NCI-H69 (cell line): Measurements from ENCODE around the gene MRPS27.

ENCODE experiments used
- DNase-seq: peaks from one replicate; lab custom pipeline; 2025; lab: John Stamatoyannopoulos, UW

Gene MRPS27

GRCh38 chr5:72290356-72291133 lies 29.5 kb downstream of the MRPS27 start:
- no peak for DNase-seq

DNA sequence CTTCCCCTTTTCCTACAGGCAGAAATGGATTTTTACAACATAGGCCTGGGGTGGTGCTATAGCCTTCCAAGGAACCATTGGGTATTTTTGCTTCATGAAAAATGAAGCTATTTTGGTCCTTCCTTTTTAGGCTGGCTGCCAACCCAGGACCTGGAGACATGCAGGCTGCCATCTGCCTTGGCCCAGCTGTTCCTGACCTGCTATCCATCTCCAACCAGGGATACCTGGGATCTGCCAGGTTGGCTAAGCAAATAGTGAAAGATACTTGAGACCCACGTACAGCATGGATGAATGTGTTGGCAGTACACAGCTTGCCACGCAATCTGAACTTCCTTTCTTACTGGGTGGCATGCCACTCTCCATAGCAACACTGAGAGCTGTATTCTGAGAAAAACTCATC lies 31.1 kb downstream of the MRPS27 start:
- peak; percentile 99 for DNase-seq

- DNase-seq, result no peak
Measured at GRCh38 chr5:72286798-72287197, 33.2 kb downstream of the MRPS27 start.

- DNase-seq, result no peak
Measured at GRCh38 chr5:72285424-72285821, 34.6 kb downstream of the MRPS27 start.

GRCh38 chr5:72284559-72285423 lies 35.2 kb downstream of the MRPS27 start:
- DNase-seq, result no peak

GRCh38 chr5:72283358-72283757 lies 36.7 kb downstream of the MRPS27 start:
- no peak for DNase-seq

DNA sequence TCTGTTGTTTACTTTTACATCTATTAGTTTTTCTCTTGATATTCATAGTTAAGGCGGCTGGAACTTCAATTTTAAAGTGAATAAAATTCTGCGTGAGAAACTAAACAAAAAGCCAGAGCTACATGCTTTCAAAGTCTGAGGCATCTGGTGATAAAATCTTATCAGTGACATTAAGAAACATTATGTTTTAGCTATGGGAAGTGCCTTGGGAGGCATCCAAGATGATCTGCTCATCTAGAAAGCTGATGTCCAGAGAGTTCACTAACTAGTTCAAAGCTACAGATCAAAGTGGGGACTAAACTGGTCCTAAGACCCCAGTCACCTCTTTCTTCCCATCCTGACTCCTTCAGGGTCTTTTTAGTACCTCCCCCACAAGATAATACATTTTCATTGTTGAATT lies 37.2 kb downstream of the MRPS27 start:
- no peak for DNase-seq

DNA sequence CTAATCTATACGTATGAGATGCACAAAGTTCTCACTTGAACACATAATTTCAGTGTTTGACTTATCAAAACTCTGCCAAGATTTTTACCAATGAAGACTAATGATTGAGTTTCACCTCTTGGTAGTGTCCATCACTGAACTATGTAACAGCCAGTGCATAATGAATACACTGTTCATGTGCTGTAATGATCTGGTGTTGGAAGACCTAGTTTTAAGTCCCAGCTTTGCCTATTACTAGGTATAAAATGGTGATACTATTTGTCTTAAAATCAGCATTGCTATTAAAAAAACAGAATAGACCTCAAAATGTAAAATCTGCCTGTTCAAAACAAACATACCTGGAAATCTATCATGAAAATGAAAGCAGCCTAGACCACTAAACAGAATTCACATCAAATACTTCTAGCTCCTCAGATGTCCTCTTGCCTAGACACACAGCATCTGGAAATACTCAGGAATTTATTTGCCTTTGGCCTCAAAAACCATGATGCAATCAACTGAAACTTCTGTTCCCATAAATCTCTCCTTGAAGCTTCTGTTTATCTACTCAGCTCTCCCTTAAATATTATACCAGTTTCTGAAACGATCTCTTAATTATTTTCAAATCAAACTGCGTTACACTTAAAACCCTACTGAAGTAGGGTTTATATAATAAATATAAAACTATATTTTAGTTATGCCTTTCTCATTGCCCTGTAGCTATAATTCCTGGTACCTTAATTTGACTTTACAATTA lies 38.1 kb downstream of the MRPS27 start:
- DNase-seq, result peak; percentile 77

DNA sequence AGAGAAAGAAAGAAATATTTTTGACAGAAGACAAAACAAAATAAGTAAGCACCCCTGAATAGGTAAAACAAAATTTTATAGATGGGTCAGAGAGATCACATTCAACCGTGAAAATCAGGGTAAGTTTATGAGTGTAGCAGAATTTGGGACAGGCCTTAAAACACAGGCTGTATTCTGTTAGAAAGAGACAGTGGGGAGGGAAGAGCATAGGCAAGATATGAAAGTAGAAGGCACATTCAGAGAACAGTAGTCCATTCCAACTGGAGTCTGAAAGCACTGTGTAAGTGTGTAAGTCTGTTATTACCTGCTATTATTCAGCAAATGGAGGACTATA lies 38.6 kb downstream of the MRPS27 start:
- no peak for DNase-seq

DNA sequence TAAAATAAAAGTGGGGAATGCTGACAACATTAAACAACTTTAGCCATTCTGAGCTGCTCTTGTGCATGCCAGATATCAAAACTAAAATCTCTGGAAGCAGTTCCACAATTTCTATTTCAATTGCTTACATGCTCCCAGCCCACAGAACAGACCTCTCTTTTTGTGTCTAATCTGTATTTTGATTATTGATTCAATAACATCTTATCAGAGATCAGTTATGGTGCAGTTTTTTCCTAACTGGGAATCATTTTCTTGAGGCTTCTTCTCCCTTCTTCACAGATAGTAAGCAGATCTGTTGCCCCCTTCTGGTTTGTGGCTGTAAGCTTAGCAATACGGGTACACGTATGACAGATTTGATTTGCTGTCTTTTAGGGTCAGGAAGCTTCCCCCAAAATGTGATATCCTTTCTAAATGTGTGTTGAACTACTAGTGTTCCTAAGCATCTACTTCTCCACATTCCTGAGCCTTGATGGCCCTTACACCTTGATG lies 39.4 kb downstream of the MRPS27 start:
- peak; percentile 49 for DNase-seq

DNA sequence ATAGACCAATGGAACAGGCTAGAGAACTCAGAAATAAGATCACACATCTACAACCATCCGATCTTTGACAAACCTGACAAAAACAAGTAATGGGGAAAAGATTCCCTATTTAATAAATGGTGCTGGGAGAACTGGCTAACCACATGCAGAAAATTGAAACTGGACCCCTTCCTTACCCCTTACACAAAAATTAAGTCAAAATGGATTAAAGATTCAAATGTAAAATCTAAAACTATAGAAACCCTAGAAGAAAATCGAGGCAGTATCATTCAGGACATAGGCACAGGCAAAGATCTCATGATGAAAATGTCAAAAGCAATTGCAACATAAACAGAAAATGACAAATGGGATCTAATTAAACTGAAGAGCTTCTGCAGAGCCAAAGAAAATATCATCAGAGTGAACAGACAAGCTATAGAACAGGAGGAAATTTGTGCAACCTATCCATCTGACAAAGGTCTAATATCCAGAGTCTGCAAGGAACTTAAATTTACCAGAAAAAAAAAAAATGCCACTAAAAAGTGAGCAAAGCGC lies 43.8 kb downstream of the MRPS27 start:
- no peak for DNase-seq

GRCh38 chr5:72273547-72273946 lies 46.5 kb downstream of the MRPS27 start:
- no peak for DNase-seq

DNA sequence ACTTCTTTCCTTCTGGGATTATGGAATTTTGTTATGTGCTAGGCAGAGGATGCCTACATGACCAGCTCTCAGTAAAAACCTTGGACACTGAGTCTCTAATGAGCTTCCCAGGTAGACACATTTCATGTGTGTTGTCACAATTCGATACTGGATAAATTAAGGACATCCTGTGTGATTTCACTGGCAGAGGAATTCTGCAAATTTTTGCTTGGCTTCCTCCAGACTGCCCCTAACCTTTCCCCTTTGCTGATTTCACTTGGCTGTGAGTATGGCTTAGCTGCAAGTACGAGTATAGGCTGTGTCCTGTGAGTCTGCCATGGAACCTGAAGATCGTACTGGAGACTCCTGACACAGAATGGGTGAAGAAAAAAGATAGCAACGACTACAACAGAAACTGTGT lies 47.6 kb downstream of the MRPS27 start:
- no peak for DNase-seq

DNA sequence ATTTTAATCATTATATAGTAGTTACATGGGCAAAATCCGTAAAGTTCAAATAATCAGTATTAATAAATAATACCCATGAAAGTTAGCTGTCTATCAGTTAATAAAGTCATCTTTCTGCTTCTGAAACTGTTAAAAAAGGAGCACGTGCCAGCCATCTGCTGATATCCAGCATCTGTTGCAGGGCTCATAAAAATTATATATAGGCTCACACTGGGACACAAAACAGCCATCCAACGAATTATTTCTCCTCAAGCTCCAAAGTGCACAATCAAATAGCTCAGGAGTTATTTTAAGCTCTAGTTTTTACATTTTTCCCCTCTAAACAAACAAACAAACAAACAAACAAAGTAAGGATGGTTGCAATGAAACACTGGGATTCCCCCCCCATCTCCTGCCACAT lies 48.3 kb downstream of the MRPS27 start:
- DNase-seq, result no peak

- DNase-seq, result no peak
Measured at GRCh38 chr5:72270037-72270436, 50.0 kb downstream of the MRPS27 start.

DNA sequence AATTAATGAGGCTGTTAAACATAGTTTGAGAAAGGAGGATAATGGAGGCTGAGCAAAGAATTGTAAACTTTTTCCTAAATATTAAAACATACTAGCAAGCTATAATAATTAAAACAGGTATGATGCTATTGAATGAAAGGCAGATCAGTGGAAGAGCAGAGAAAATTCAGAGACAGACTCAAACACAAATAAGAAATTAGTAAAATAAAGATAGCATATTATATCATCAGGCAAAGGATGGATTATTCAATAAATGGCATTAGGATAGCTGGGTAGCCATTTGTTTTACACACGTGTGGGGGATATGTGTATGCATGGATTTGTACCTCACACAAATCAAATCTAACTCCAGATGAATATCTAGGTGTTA lies 50.6 kb downstream of the MRPS27 start:
- DNase-seq, result no peak

DNA sequence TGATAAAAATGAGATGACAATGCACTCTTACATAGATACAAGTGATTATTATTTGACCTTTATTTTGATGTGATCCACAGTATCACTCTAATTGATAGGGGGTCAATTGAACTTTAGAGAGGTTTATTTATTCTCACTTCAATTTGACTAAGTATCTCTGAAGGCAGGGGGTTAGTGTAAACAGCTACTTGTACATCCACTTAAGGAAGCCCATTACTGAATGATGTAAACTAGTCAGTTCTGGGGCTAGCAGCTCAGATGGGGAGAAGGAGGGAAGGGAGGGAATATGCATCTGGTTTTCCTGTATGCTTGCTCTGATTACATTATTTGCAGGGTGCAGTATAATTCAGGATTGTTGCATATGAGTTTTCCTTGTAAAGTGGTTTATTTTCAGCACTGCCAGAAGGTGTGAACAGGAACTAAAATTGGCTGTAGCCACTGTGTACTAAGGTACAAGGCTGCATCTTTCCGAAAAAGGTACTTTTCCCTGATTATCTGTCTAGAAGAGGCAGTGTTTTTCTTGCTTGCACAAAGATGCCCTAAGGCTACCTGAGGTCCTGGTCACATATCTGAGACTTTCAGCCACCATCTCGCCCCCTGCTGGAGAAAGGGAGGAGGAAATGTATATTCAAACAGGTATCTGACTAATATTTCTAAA lies 51.2 kb downstream of the MRPS27 start:
- DNase-seq, result peak; percentile 91

GRCh38 chr5:72268260-72268659 lies 51.8 kb downstream of the MRPS27 start:
- no peak for DNase-seq

DNA sequence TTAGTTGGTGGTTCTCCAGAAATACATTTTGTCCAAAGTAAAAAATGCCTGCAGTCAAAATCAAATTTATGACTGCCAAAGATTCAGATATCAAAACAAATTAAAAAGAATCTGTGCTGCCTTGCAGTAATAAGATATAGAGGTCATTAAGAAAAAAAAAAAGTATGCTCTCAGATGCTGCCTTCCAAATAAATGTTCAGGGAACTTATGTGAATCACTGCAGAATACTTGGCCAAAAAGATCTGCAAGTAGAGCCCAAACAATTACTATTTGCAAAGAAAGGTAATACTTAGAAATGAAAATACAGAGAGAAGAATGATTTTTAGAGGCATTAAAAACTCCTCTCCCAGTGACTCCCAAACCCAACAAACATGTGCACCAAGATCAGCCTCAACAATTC lies 52.4 kb downstream of the MRPS27 start:
- DNase-seq, result no peak

DNA sequence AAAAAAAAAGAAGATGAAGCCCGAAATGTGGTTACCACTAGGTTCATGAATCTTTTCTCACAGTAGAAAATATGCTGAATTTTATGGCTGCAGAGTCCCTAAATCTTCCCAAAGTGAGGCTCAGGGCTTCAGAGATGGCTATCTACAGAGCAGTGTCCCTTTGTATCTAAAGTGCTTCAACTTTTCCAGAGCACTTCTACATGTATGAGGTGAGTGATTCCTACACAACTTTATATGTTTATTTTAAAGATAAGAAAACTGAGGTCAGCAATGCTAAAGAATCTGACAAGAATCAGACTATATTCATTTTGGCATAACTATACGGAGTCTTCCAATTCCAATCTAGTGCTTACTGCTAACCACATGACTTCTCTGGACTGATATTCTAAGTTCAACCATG lies 53.2 kb downstream of the MRPS27 start:
- DNase-seq, result no peak

- no peak for DNase-seq
Measured at GRCh38 chr5:72265032-72265877, 54.8 kb downstream of the MRPS27 start.
